Measurements from ENCODE around the gene NEDD8. TPM values are rescaled to one million over a fixed set of nuclear protein-coding genes. Genes with fewer than 3 reads are reported as not detected.

NEDD8 gene
- total RNA-seq (100 to 1,000 TPM in 3 of 5 experiments, 10 to 100 TPM in 2; 73.5 to 175 (median 106) TPM), polyA plus RNA-seq (100 to 1,000 TPM; 254 to 340 TPM), total RNA-seq (12.9 reads per million, percentile 41 among the genes with 10 or more reads in this experiment)

- Mint-ChIP-seq H3K4me3 (peak within 1 kb of the TSS; percentile 86 to 100 (median 96)), H3K36me3 (peaks cover 11 to 24% (median 23%) of the 10 kb centered on the region in 5 donors), H3K4me1 (peaks cover 36 to 79% (median 63%) of the 10 kb centered on the region in 7 donors), H3K27me3 (no peaks in the 10 kb centered on the region), H3K27ac (peak within 1 kb of the TSS; percentile 89 to 98 (median 93)), H3K9me3 (no peaks in the 10 kb centered on the region)
- H3K27me3 ChIP-seq (ENCODE audit: control insufficient read depth in 2 of 2, insufficient read depth in 2 of 2, low read length in 2 of 2) = no peaks in the 10 kb centered on the region
- no peaks in the 10 kb centered on the region for H3K9me3 ChIP-seq (ENCODE audit: control insufficient read depth in 2 of 3, low read length in 3 of 3)
- H3K27ac ChIP-seq (ENCODE audit: low read depth, low read length) = peak within 1 kb of the TSS; percentile 89
- DNase-seq (peak; percentile 72 to 91 (median 88)), ATAC-seq (peak; percentile 91)
- CTCF ChIA-PET = interaction anchor here (1.8 kb wide), 1 partner anchor 10 kb away, joined by 6 read pairs; the partner anchor contains the start of gene TINF2
- POLR2A ChIA-PET = interaction anchor here (0.9 to 3.2 kb wide), 9 partner anchors 10 to 199 kb away, joined by 3 to 49 read pairs (median 4); partner anchors contain the start of genes CHMP4A, MDP1, TINF2 and TM9SF1
- peaks cover 11 to 27% of the 10 kb centered on the region in 2 donors for H3K4me1 ChIP-seq (ENCODE audit: control insufficient read depth in 2 of 2, insufficient read depth in 2 of 2, low read length in 2 of 2)
- peaks cover 0 to 28% (median 10%) of the 10 kb centered on the region in 3 experiments for H3K36me3 ChIP-seq (ENCODE audit: control insufficient read depth in 2 of 3, insufficient read depth in 3 of 3, low read length in 3 of 3)
- intact Hi-C loops (cut with micrococcal nuclease) = loop anchor here (1.0 to 2.0 kb wide), 14 partner anchors 10 to 217 kb away; partner anchors contain the start of genes IPO4 (in 2 of the 2), IRF9 (in 2 of the 2), MDP1 (in 2 of the 2) and RABGGTA (in 2 of the 2)
- H3K4me3 ChIP-seq (ENCODE audit: low read length) = peak within 1 kb of the TSS; percentile 99
Measured at GRCh38 chr14:24232121-24232644, at the start of gene NEDD8. TSS of gene NEDD8 (minus strand) at chr14:24232367. CDS start at chr14:24232267, 100 bp downstream.

- H3K9me3 ChIP-seq (ENCODE audit: control insufficient read depth in 2 of 3, low read length in 3 of 3) = no peaks in the 10 kb centered on the region
- peaks cover 0 to 3% (median 0%) of the 10 kb centered on the region in 11 donors for H3K9me3 Mint-ChIP-seq
- H3K4me3 Mint-ChIP-seq = no peak overlapping the region
- peaks cover 6 to 14% of the 10 kb centered on the region in 2 donors for H3K4me1 ChIP-seq (ENCODE audit: control insufficient read depth in 2 of 2, insufficient read depth in 2 of 2, low read length in 2 of 2)
- peaks cover 25 to 35% (median 32%) of the 10 kb centered on the region in 7 donors for H3K4me1 Mint-ChIP-seq
- ATAC-seq = no peak
- no peaks in the 10 kb centered on the region for H3K27me3 ChIP-seq (ENCODE audit: control insufficient read depth in 2 of 2, insufficient read depth in 2 of 2, low read length in 2 of 2)
- POLR2A ChIA-PET = interaction anchor here (0.6 to 1.0 kb wide), 3 partner anchors 10 to 38 kb away, joined by 3 read pairs; partner anchors contain the start of gene RABGGTA
- DNase-seq = no peak
- peak overlapping the region in 3 of 9 donors; percentile 50 to 70 (median 63) for H3K27ac Mint-ChIP-seq
- no peak overlapping the region for H3K4me3 ChIP-seq (ENCODE audit: low read length)
- intact Hi-C loops (cut with micrococcal nuclease) = no loop called here
- peaks cover 0 to 2% (median 0%) of the 10 kb centered on the region in 5 donors for H3K27me3 Mint-ChIP-seq
- CTCF ChIA-PET = interaction anchor here (1.7 kb wide), 1 partner anchor 26 kb away, joined by 5 read pairs; the partner anchor contains the start of gene CIDEB
- no peak overlapping the region for H3K27ac ChIP-seq (ENCODE audit: low read depth, low read length)
- H3K36me3 Mint-ChIP-seq = peaks cover 0 to 6% (median 0%) of the 10 kb centered on the region in 5 donors
- H3K36me3 ChIP-seq (ENCODE audit: control insufficient read depth in 2 of 3, insufficient read depth in 3 of 3, low read length in 3 of 3) = no peaks in the 10 kb centered on the region
Measured at GRCh38 chr14:24281636-24282035, 49.5 kb upstream of the NEDD8 start.

DNA sequence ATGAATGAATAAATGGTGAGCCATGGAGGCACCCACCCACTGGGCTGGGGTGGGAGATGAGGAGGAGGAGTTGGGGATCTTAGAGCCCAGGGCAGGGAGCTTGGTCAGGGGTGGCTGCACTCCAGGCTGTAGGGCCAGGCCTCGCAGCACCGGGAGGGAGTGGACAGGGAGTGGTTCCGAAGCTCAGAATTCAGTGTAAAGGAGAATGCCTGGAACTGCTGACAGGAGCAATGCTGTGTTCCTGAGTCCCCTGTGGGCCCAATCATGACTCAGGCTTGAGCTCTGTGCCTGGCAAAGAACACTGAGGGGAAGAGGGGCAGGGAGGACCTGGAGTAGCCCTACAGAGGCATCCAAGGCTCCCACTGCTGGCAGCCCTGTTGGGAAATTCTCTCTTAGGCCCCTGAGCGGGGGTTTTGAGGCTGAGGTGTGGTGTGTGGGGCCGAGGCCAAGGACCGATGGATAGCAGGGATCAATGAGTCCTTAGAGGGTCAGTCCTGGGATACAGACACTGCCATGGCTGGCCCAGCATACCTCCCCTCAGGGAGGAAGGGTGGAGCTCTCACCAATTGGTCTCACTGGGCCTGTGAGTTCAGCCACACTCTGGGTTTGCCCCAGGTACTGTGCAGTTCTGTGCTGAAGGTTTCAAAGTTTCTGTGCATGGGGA, 48.8 kb upstream of the NEDD8 start:
- Mint-ChIP-seq H3K4me1 (peaks cover 25 to 35% (median 31%) of the 10 kb centered on the region in 7 donors), H3K9me3 (peaks cover 0 to 3% (median 0%) of the 10 kb centered on the region in 11 donors), H3K4me3 (no peak overlapping the region), H3K36me3 (peaks cover 0 to 6% (median 0%) of the 10 kb centered on the region in 5 donors), H3K27me3 (no peaks in the 10 kb centered on the region), H3K27ac (peak overlapping the region in 3 of 9 donors; percentile 63 to 91 (median 70))
- intact Hi-C loops (cut with micrococcal nuclease) = no loop called here
- Histone ChIP-seq H3K27me3 (ENCODE audit: control insufficient read depth in 2 of 2, insufficient read depth in 2 of 2, low read length in 2 of 2) (no peaks in the 10 kb centered on the region), H3K4me3 (ENCODE audit: low read length) (no peak overlapping the region), H3K4me1 (ENCODE audit: control insufficient read depth in 2 of 2, insufficient read depth in 2 of 2, low read length in 2 of 2) (peaks cover 6 to 14% of the 10 kb centered on the region in 2 donors), H3K9me3 (ENCODE audit: control insufficient read depth in 2 of 3, low read length in 3 of 3) (no peaks in the 10 kb centered on the region), H3K27ac (ENCODE audit: low read depth, low read length) (no peak overlapping the region), H3K36me3 (ENCODE audit: control insufficient read depth in 2 of 3, insufficient read depth in 3 of 3, low read length in 3 of 3) (no peaks in the 10 kb centered on the region)
- DNase-seq = no peak
- ATAC-seq = no peak
- ChIA-PET POLR2A (interaction anchor here (0.8 to 1.0 kb wide), 3 partner anchors 9 to 58 kb away, joined by 3 to 4 read pairs (median 3); partner anchors contain the start of gene RABGGTA), CTCF (interaction anchor here (0.8 to 2.5 kb wide), 3 partner anchors 9 to 38 kb away, joined by 3 to 17 read pairs (median 4); partner anchors contain the start of genes DHRS1, NOP9 and TINF2)

- H3K4me1 Mint-ChIP-seq = peaks cover 29 to 41% (median 36%) of the 10 kb centered on the region in 7 donors
- Histone ChIP-seq H3K27me3 (ENCODE audit: control insufficient read depth in 2 of 2, insufficient read depth in 2 of 2, low read length in 2 of 2) (no peaks in the 10 kb centered on the region), H3K9me3 (ENCODE audit: control insufficient read depth in 2 of 3, low read length in 3 of 3) (no peaks in the 10 kb centered on the region), H3K4me1 (ENCODE audit: control insufficient read depth in 2 of 2, insufficient read depth in 2 of 2, low read length in 2 of 2) (peaks cover 6 to 15% of the 10 kb centered on the region in 2 donors), H3K4me3 (ENCODE audit: low read length) (no peak overlapping the region), H3K36me3 (ENCODE audit: control insufficient read depth in 2 of 3, insufficient read depth in 3 of 3, low read length in 3 of 3) (no peaks in the 10 kb centered on the region), H3K27ac (ENCODE audit: low read depth, low read length) (peak overlapping the region; percentile 56)
- intact Hi-C loops (cut with micrococcal nuclease) = loop anchor here in 1 of 2 donors (1.0 kb wide), 2 partner anchors 8 to 18 kb away; partner anchors contain the start of gene RABGGTA
- no peaks in the 10 kb centered on the region for H3K27me3 Mint-ChIP-seq
- ChIA-PET CTCF (interaction anchor here (0.6 to 2.5 kb wide), 6 partner anchors 10 to 708 kb away, joined by 3 to 17 read pairs (median 4); partner anchors contain the start of genes CIDEB, DHRS1, LTB4R2 and NOP9), POLR2A (interaction anchor here (1.4 to 2.0 kb wide), 3 partner anchors 9 to 45 kb away, joined by 3 to 7 read pairs (median 4); partner anchors contain the start of genes RABGGTA and TINF2)
- DNase-seq = peak; percentile 17 to 69 (median 41)
- peak overlapping the region; percentile 65 to 91 (median 76) for H3K27ac Mint-ChIP-seq
- H3K9me3 Mint-ChIP-seq = peaks cover 0 to 3% (median 0%) of the 10 kb centered on the region in 11 donors
- peak overlapping the region in 9 of 10 donors; percentile 12 to 54 (median 34) for H3K4me3 Mint-ChIP-seq
- peak; percentile 85 for ATAC-seq
- H3K36me3 Mint-ChIP-seq = peaks cover 0 to 6% (median 0%) of the 10 kb centered on the region in 5 donors
Measured at GRCh38 chr14:24279301-24280186, 47.4 kb upstream of the NEDD8 start.

DNA sequence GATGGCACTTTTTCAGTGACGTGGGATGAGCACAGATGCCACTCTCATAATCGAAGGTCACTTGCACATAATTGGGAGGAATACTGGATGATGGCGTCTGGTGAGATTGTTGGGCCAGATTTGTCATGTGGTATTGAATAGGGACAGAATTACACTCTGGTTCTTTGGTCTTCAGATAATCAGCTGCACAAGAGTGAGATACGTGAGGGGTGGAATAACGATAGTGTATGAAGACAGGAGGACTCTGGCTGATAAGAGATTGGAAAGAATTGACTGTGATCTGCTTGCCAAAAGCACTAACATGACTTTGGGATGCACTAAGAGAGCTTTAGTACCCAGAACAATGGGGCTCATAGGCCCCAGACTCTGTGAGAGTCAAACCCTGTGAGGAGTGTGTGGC, 46.3 kb upstream of the NEDD8 start:
- CTCF ChIA-PET = interaction anchor here (0.6 to 2.5 kb wide), 2 partner anchors 20 to 136 kb away, joined by 3 to 17 read pairs; partner anchors contain the start of genes DHRS1 and NOP9

More for the DNA sequence above, 46.3 kb upstream of the NEDD8 start:
- Histone ChIP-seq H3K9me3 (ENCODE audit: control insufficient read depth in 2 of 3, low read length in 3 of 3) (no peaks in the 10 kb centered on the region), H3K4me3 (ENCODE audit: low read length) (no peak overlapping the region), H3K27me3 (ENCODE audit: control insufficient read depth in 2 of 2, insufficient read depth in 2 of 2, low read length in 2 of 2) (no peaks in the 10 kb centered on the region), H3K27ac (ENCODE audit: low read depth, low read length) (no peak overlapping the region), H3K36me3 (ENCODE audit: control insufficient read depth in 2 of 3, insufficient read depth in 3 of 3, low read length in 3 of 3) (no peaks in the 10 kb centered on the region), H3K4me1 (ENCODE audit: control insufficient read depth in 2 of 2, insufficient read depth in 2 of 2, low read length in 2 of 2) (peaks cover 6 to 25% of the 10 kb centered on the region in 2 donors)
- Mint-ChIP-seq H3K36me3 (peaks cover 0 to 6% (median 0%) of the 10 kb centered on the region in 5 donors), H3K4me1 (peaks cover 40 to 51% (median 45%) of the 10 kb centered on the region in 7 donors), H3K27ac (peak overlapping the region; percentile 5 to 85 (median 63)), H3K4me3 (peak overlapping the region in 6 of 10 donors; percentile 4 to 51 (median 14)), H3K27me3 (no peaks in the 10 kb centered on the region), H3K9me3 (peaks cover 0 to 3% (median 0%) of the 10 kb centered on the region in 11 donors)
- DNase-seq (no peak), ATAC-seq (no peak)
- intact Hi-C loops (cut with micrococcal nuclease) = no loop called here
- POLR2A ChIA-PET = interaction anchor here (0.5 to 2.0 kb wide), 4 partner anchors 18 to 164 kb away, joined by 3 to 7 read pairs (median 4); partner anchors contain the start of genes DCAF11, DHRS1, NOP9 and NRL

Data from naive thymus-derived CD4-positive, alpha-beta T cell (primary cell).